EL (cell line): ENCODE data around the gene NSG2.

Experiments
- DNase-seq: peaks from one replicate; pipeline ENCODE4 v3.0.0-alpha.2; 2016

NSG2 gene

GRCh38 chr5:174155281-174155680 lies 109.8 kb downstream of the NSG2 start:
- no peak for DNase-seq

- no peak for DNase-seq
Observed at GRCh38 chr5:174155706-174156105, 110.2 kb downstream of the NSG2 start.

- DNase-seq: no peak
Observed at GRCh38 chr5:174157048-174157447, 111.5 kb downstream of the NSG2 start.
